Fibroblast of lung (primary cell): ENCODE data around the gene DET1. TPM values are rescaled to one million over a fixed set of nuclear protein-coding genes. Genes with fewer than 3 reads are reported as not detected.
"Not testable (repeated sequence)": the region's sequence is repeated elsewhere in the genome, so short reads cannot be mapped to it uniquely, and the experiment has no call there.

Experiments used
- DNase-seq, 2 donors: peaks; one replicate each; pipeline versions ENCODE4 v3.0.0 to v3.0.0-alpha.2; 2010; ENCODE audit warnings: low read depth in 2 of 2
- H2AFZ ChIP-seq: 2 replicates; pipeline ENCODE4 v1.5.1; 2012; ENCODE audit warnings: low read length, control low read depth, inconsistent platforms
- H3K27ac ChIP-seq: 2 replicates; pipeline ENCODE4 v1.5.1; 2011; ENCODE audit warnings: low read length, control low read depth; ENCODE audit not compliant: insufficient read depth
- H3K27me3 ChIP-seq: 2 replicates; pipeline ENCODE4 v1.5.1; 2011; ENCODE audit warnings: mild to moderate bottlenecking, low read length; ENCODE audit not compliant: control insufficient read depth, insufficient read depth
- H3K36me3 ChIP-seq: 2 replicates; pipeline ENCODE4 v1.5.1; 2011; ENCODE audit warnings: low read length; ENCODE audit not compliant: control insufficient read depth, insufficient read depth
- H3K4me1 ChIP-seq: 2 replicates; pipeline ENCODE4 v1.5.1; 2011; ENCODE audit warnings: low read length; ENCODE audit not compliant: control insufficient read depth, insufficient read depth; ENCODE audit errors: extremely low read depth
- H3K4me2 ChIP-seq: 2 replicates; pipeline ENCODE4 v1.5.1; 2011; ENCODE audit warnings: low read length, control low read depth; ENCODE audit not compliant: insufficient read depth; ENCODE audit errors: extremely low read depth
- H3K4me3 ChIP-seq, 4 experiments: fragments of 200-600 bp in 1 of 4; sonication (generic) in 1 of 4; replicated peaks in 1 of 4; 2 replicates each; pipeline ENCODE4 v1.5.1; 2011 to 2016; ENCODE audit warnings: low read length in 4 of 4, low read depth in 3 of 4, mild to moderate bottlenecking in 3 of 4, control low read depth in 2 of 4, inconsistent platforms in 1 of 4, mixed read lengths in 1 of 4; ENCODE audit not compliant: insufficient read depth in 1 of 4; ENCODE audit errors: control extremely low read depth in 1 of 4
- H3K79me2 ChIP-seq: 2 replicates; pipeline ENCODE4 v1.5.1; 2012; ENCODE audit warnings: mild to moderate bottlenecking, low read length, inconsistent platforms; ENCODE audit not compliant: control insufficient read depth, insufficient read depth
- H3K9ac ChIP-seq: 2 replicates; pipeline ENCODE4 v1.5.1; 2011; ENCODE audit warnings: mild to moderate bottlenecking, low read length, control low read depth; ENCODE audit not compliant: insufficient read depth
- H3K9me3 ChIP-seq: 2 replicates; pipeline ENCODE4 v1.5.1; 2012; ENCODE audit warnings: low read depth, low read length; ENCODE audit not compliant: control insufficient read depth, insufficient read depth
- H4K20me1 ChIP-seq: 2 replicates; pipeline ENCODE4 v1.5.1; 2011; ENCODE audit warnings: low read length; ENCODE audit not compliant: control insufficient read depth, insufficient read depth; ENCODE audit errors: extremely low read depth
- EZH2 ChIP-seq: IDR thresholded peaks from 2 replicates; pipeline ENCODE4 v1.5.1; 2012; ENCODE audit warnings: low read length, control low read depth, mild to moderate bottlenecking; ENCODE audit errors: missing control alignments
- polyA plus RNA-seq, 2 donors: library from polyadenylated mRNA; depleted of rRNA in 1 of 2; stranded (reverse) in 1 of 2; unstranded in 1 of 2; fragments of >200 nt; gene quantifications; 2 replicates each; pipeline ENCODE4 v1.2.1, GENCODE V29; 2011 to 2012; ENCODE audit warnings: missing spikeins in 1 of 2
- total RNA-seq: library from RNA; depleted of rRNA; stranded (reverse); fragments of >200 nt; gene quantifications from 2 replicates; pipeline ENCODE4 v1.2.1, GENCODE V29; 2014
- TF ChIP-seq, protein P1 (sequence below), 2 donors: IDR thresholded peaks in 1 of 2; conservative IDR thresholded peaks in 1 of 2; 1 replicate in 1 of 2; 2 replicates in 1 of 2; pipeline ENCODE4 v1.5.1; 2011 to 2012; ENCODE audit warnings: low read length in 2 of 2, control low read depth in 1 of 2, inconsistent platforms in 1 of 2, low read depth in 1 of 2, mild to moderate bottlenecking in 1 of 2

The DET1 gene
- total and polyA plus RNA-seq, 2 donors (not counting 1 experiment from before 2014, with no cell fraction given) = 6.4 to 8.9 TPM

DNA sequence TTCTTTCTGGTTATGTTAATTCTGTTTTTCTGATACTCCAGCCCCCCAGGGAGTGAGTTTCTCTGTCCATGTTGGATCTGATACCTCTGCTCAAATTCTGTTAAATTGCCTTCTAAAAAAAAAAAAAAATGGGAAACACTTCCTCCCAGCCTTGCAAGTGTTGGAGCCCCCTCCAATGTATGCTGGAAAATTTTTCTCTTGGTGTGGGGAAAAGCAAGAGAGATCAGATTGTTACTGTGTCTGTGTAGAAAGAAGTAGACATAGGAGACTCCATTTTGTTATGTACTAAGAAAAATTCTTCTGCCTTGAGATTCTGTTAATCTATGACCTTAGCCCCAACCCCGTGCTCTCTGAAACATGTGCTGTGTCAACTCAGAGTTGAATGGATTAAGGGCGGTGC, 6.1 kb downstream of the DET1 start:
- not testable (repeated sequence) for H3K9me3 ChIP-seq, H3K27ac ChIP-seq, DNase-seq, H3K4me2 ChIP-seq, H3K27me3 ChIP-seq, H3K9ac ChIP-seq, H3K79me2 ChIP-seq, H3K4me1 ChIP-seq, H2AFZ ChIP-seq, H4K20me1 ChIP-seq, H3K4me3 ChIP-seq, H3K36me3 ChIP-seq

DNA sequence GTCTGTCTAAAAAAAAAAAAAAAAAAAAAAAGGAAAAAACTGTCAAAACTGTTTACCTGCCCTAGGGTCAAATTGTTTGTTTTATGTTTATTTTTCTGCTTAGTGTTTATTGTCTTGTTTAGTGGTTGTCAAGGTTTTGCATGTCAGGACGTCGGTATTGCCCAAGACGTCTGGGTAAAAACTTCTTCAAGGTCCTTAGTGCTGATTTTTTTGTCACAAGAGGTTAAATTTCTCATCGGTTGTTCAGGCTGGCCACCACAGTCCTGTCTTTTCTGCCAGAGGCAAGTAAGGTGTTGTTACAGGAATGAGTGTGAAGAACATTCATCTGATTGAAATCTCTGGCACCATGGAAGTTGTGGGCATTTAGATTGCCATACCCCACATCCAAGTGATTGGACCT, 7.0 kb downstream of the DET1 start:
- Histone ChIP-seq H3K9ac (no peak overlapping the region), H3K27ac (no peak overlapping the region), H2AFZ (no peak overlapping the region), H3K4me2 (no peak overlapping the region), H3K36me3 (no peaks in the 10 kb centered on the region), H3K27me3 (no peaks in the 10 kb centered on the region), H4K20me1 (no peaks in the 10 kb centered on the region), H3K4me1 (no peaks in the 10 kb centered on the region), H3K4me3 (no peak overlapping the region), H3K79me2 (no peaks in the 10 kb centered on the region), H3K9me3 (no peaks in the 10 kb centered on the region)
- no peak for DNase-seq
- TF ChIP-seq, protein P1, sequence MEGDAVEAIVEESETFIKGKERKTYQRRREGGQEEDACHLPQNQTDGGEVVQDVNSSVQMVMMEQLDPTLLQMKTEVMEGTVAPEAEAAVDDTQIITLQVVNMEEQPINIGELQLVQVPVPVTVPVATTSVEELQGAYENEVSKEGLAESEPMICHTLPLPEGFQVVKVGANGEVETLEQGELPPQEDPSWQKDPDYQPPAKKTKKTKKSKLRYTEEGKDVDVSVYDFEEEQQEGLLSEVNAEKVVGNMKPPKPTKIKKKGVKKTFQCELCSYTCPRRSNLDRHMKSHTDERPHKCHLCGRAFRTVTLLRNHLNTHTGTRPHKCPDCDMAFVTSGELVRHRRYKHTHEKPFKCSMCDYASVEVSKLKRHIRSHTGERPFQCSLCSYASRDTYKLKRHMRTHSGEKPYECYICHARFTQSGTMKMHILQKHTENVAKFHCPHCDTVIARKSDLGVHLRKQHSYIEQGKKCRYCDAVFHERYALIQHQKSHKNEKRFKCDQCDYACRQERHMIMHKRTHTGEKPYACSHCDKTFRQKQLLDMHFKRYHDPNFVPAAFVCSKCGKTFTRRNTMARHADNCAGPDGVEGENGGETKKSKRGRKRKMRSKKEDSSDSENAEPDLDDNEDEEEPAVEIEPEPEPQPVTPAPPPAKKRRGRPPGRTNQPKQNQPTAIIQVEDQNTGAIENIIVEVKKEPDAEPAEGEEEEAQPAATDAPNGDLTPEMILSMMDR (conservative IDR thresholded peaks at IDR 0.05 in 1 of 2, IDR thresholded peaks at IDR 0.05 in 1 of 2; ENCODE audit: low read depth in 1 of 2, low read length in 2 of 2) = no peak
- no peak for TF ChIP-seq EZH2

DNA sequence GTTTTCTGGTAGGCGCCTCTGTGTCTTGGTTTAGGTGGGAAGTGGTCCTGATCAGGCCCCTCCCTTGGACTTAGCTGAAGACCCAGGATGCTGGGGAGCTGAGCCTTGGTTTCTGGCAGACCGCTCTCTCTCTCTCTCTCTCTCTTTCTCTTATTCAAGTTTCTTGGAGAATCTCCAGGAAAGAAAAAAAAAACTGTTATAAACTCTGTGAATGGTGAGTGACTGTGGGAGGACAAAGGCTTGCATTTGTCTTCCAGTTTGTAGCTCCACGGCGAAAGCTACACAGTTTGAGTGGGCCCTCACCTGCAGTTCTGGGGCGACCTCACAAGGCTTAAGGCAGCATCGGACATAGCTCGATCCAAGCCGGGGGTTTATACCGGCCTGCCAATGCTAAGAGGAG, 7.5 kb downstream of the DET1 start:
- Histone ChIP-seq H3K4me2 (no peak overlapping the region), H4K20me1 (no peaks in the 10 kb centered on the region), H3K36me3 (no peaks in the 10 kb centered on the region), H3K4me1 (no peaks in the 10 kb centered on the region), H3K27me3 (no peaks in the 10 kb centered on the region), H3K4me3 (no peak overlapping the region), H3K9ac (no peak overlapping the region), H2AFZ (no peak overlapping the region), H3K9me3 (no peaks in the 10 kb centered on the region), H3K27ac (no peak overlapping the region), H3K79me2 (no peaks in the 10 kb centered on the region)
- no peak for TF ChIP-seq EZH2
- TF ChIP-seq, protein P1 (conservative IDR thresholded peaks at IDR 0.05 in 1 of 2, IDR thresholded peaks at IDR 0.05 in 1 of 2; ENCODE audit: low read depth in 1 of 2, low read length in 2 of 2) = no peak
- peak in 1 of 2 donors; percentile 4 for DNase-seq
